Effector memory CD4-positive, alpha-beta T cell (primary cell): Measurements from ENCODE around the gene RNASE11.

ENCODE experiments used
- DNase-seq, 3 donors: peaks; one replicate each; pipeline ENCODE4 v3.0.0-alpha.2; 2020
- H3K27ac ChIP-seq: 2 replicates; pipeline ENCODE4 v1.7.0; 2013; ENCODE audit warnings: mild to moderate bottlenecking, low read length, moderate library complexity; ENCODE audit not compliant: insufficient read depth, poor library complexity, severe bottlenecking
- H3K27me3 ChIP-seq: replicated peaks from 2 replicates; pipeline ENCODE4 v1.7.0; 2013; ENCODE audit warnings: mild to moderate bottlenecking, low read length; ENCODE audit not compliant: insufficient read depth, control insufficient read depth, poor library complexity, severe bottlenecking
- H3K36me3 ChIP-seq: 2 replicates; pipeline ENCODE4 v1.7.0; 2013; ENCODE audit warnings: mild to moderate bottlenecking, low read length, moderate library complexity; ENCODE audit not compliant: control insufficient read depth, insufficient read depth
- H3K4me1 ChIP-seq: 2 replicates; pipeline ENCODE4 v1.7.0; 2013; ENCODE audit warnings: low read length, mild to moderate bottlenecking; ENCODE audit not compliant: control insufficient read depth, insufficient read depth, poor library complexity, severe bottlenecking
- H3K4me3 ChIP-seq: 2 replicates; pipeline ENCODE4 v1.7.0; 2013; ENCODE audit warnings: low read length, low read depth, mild to moderate bottlenecking; ENCODE audit not compliant: insufficient read depth, poor library complexity, severe bottlenecking
- H3K9me3 ChIP-seq: 2 replicates; pipeline ENCODE4 v1.7.0; 2013; ENCODE audit warnings: mild to moderate bottlenecking, low read length, moderate library complexity; ENCODE audit not compliant: control insufficient read depth
- total RNA-seq, 3 donors: gene quantifications; one replicate each; lab custom pipeline; 2026; lab: John Stamatoyannopoulos, UW

Gene RNASE11
- 0 reads per million in 3 donors for total RNA-seq

DNA sequence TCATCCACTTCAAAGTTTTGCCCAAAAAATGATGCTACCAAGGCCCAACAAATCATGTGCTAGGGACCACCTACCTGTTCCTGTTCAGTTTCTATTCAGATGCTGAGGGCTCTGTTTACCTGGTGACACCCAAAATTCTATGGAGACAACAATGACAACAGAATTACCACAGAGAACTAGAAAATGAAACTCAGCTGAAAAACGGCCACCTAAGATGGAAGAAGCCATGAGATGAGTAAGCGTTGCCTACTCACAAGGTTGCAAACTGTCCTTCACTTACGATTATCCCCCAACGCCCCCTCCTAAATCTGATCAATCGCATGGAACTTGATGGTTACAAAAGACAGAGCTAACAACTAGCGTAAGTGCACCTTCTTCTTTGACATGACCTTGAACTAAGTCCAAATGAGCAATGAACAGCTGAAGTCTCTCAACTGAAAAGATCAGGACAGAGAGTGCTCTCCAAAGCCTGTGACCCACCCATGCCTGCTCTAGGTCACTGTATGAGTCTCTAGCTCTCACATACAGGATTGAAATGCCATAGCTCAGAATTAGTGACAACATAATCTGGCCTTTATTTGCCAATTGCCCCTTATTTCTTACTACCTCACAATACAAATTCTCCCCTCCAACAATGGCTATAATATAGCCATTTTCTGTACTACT is at the start of gene RNASE11:
Gene RNASE11, minus strand, starts transcription at position 513 of the 666 bp plus-strand sequence.
- no peaks in the 10 kb centered on the region for H3K9me3 ChIP-seq
- H3K27ac ChIP-seq = no peak within 1 kb of the TSS
- no peak for DNase-seq
- no peaks in the 10 kb centered on the region for H3K36me3 ChIP-seq
- H3K4me3 ChIP-seq = no peak within 1 kb of the TSS
- no peaks in the 10 kb centered on the region for H3K27me3 ChIP-seq
- H3K4me1 ChIP-seq = no peaks in the 10 kb centered on the region

DNA sequence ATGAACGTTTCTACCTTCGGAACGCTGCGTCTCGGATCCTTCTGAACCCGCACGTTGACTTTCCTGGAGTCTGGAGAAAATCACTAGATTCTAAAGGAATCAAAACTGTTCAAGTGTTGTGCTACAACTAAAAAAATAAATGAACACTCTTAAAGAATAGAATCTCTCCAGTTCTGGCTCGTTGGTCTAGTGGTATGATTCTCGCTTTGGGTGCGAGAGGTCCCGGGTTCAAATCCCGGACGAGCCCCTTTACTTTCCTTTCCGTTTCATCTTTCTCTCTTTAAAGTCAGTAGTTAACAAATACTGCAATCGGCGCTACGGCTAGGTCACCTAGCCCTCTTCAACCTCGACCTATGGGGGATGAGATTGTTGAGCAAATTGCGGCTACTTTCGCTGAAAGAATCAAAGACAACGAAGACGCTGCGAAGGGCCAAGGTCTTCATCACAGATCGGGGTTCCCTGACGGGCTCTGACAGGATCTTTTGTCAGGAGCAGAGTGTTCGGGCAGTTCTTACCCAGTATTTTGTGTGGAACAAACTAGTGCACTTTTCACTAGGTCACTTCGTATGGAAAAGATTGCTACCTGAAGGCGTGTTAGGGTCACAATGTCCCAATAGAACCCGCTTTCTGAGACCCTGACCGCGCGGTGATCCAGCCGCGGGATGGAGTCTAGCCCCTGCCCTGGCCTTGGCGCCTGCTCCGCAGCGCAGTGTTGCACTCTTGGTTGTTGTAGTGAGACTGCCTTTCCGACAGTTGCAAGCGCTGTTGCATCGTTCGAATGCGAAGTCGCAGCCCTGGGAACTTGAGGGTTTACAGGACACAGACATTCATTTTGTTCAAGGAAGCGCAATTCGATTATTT is 45.3 kb upstream of the RNASE11 start:
- H3K4me3 ChIP-seq = peak overlapping the region; percentile 46
- peak; percentile 34 to 54 (median 51) for DNase-seq
- H3K9me3 ChIP-seq = no peaks in the 10 kb centered on the region
- no peaks in the 10 kb centered on the region for H3K27me3 ChIP-seq
- no peaks in the 10 kb centered on the region for H3K36me3 ChIP-seq
- H3K4me1 ChIP-seq = peaks cover 9% of the 10 kb centered on the region
- no peak overlapping the region for H3K27ac ChIP-seq

DNA sequence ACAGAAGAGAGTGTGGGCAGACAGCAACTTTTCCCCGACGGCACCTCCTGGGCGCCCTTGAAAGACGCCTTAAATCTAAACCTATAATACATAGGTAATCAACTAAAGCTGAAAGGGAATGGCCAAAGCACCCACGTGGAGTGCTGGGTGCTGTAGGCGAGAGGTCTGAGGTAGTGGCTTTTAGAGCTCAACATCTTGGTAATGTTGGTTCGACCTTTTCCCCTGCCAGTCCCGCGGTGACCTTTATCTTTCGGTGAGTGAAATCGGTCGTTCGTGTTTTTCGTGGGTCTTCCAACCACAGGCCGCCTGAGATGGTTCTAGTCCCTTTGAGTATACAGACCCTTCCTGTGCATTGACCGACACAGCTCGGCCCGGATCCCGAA is 44.6 kb upstream of the RNASE11 start:
- no peaks in the 10 kb centered on the region for H3K36me3 ChIP-seq
- no peaks in the 10 kb centered on the region for H3K9me3 ChIP-seq
- H3K27me3 ChIP-seq = no peaks in the 10 kb centered on the region
- H3K4me1 ChIP-seq = peaks cover 9% of the 10 kb centered on the region
- no peak overlapping the region for H3K27ac ChIP-seq
- no peak for DNase-seq
- H3K4me3 ChIP-seq = peak overlapping the region; percentile 46

- Histone ChIP-seq H3K9me3 (no peaks in the 10 kb centered on the region), H3K27me3 (no peaks in the 10 kb centered on the region), H3K4me1 (peaks cover 9% of the 10 kb centered on the region), H3K27ac (no peak overlapping the region), H3K4me3 (peak overlapping the region; percentile 46), H3K36me3 (no peaks in the 10 kb centered on the region)
- DNase-seq = no peak
Measured at GRCh38 chr14:20631880-20632389, 44.1 kb upstream of the RNASE11 start.

GRCh38 chr14:20631023-20631879 is 43.5 kb upstream of the RNASE11 start:
- Histone ChIP-seq H3K27ac (no peak overlapping the region), H3K36me3 (no peaks in the 10 kb centered on the region), H3K4me3 (peak overlapping the region; percentile 46), H3K27me3 (no peaks in the 10 kb centered on the region), H3K9me3 (no peaks in the 10 kb centered on the region), H3K4me1 (peaks cover 9% of the 10 kb centered on the region)
- DNase-seq = peak in 2 of 3 donors; percentile 40 to 41

DNA sequence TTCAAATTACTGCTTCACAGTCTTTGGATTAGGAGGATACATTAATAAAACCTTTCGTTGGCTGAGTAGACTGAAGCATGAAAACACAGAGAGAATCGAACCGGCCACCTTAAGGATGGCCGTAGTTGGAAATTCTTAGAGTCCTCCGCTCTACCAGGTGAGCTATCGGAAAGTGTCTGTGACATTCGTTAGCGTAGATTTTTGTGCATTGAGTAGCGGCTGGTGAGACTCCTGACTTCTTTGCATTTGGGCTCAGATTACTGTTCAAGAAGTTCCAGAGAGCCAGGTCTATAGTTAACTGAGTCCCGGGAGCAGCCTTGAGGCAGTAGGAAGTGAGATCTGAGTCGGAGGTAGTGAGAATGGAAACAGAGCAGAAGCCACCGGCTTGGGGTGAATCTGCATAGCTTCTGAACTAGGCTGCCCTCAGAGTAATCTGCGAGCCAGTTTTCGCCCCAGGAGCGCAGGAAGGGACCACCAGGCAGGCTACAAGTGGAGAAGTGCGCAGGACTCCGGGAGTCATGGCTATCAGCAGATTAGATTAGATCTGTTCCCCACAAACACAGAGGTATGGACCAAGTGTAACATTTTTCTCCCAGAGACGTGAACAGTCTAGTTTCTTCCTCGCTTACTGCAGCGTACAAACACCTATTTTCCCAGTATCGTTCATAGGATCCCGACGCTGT is 42.7 kb upstream of the RNASE11 start:
- H3K4me3 ChIP-seq = peak overlapping the region; percentile 46
- H3K4me1 ChIP-seq = peaks cover 9% of the 10 kb centered on the region
- no peaks in the 10 kb centered on the region for H3K27me3 ChIP-seq
- H3K27ac ChIP-seq = no peak overlapping the region
- H3K36me3 ChIP-seq = no peaks in the 10 kb centered on the region
- no peaks in the 10 kb centered on the region for H3K9me3 ChIP-seq
- DNase-seq = peak in 1 of 3 donors; percentile 21

DNA sequence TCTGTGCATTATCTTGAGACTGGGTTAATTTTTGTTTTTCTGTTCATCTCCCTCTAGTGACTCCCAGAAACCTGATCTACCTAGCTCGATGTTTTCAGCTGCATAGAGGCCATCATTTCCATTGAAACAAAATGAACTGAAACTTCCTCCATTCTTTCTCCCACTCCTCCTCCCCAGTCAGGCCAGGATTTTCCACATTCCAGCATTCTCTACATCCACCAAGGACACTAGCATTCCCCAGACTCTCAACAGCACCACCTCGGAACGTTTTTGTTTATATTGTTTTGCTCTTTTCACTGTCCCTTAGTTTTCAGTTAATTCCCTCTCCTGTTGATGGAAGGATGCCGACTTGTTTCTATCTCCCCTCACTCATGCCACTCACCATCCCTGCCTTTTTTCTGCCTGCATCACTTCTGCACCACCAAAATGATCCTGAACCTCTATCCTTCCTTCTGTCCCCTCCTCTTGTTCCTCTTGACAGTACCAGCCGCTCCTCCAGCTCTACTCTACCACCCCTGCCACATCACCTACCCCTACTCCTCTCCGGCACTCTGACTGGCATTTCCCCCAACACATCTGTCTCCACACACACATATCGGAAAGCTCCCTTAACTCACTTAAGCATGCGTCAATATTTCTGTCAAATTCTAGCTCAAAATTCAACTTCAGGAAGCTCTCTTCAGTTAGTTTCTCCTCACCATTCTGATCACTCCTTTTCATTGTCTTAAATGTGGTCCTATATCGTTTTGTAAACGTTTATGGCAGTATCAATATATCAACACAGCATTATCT is 40.5 kb upstream of the RNASE11 start:
- H3K4me3 ChIP-seq = no peak overlapping the region
- no peaks in the 10 kb centered on the region for H3K27me3 ChIP-seq
- no peaks in the 10 kb centered on the region for H3K9me3 ChIP-seq
- no peak overlapping the region for H3K27ac ChIP-seq
- no peak for DNase-seq
- no peaks in the 10 kb centered on the region for H3K36me3 ChIP-seq
- H3K4me1 ChIP-seq = peaks cover 21% of the 10 kb centered on the region

- no peak overlapping the region for H3K4me3 ChIP-seq
- H3K36me3 ChIP-seq = no peaks in the 10 kb centered on the region
- peaks cover 26% of the 10 kb centered on the region for H3K4me1 ChIP-seq
- no peaks in the 10 kb centered on the region for H3K27me3 ChIP-seq
- no peak for DNase-seq
- H3K9me3 ChIP-seq = no peaks in the 10 kb centered on the region
- H3K27ac ChIP-seq = no peak overlapping the region
Measured at GRCh38 chr14:20627346-20628027, 39.7 kb upstream of the RNASE11 start.
